OCI-M2 (cell line): ENCODE results near the gene PRSS16.
"Not testable (repeated sequence)": the region's sequence is repeated elsewhere in the genome, so short reads cannot be mapped to it uniquely, and the experiment has no call there.

Experiments
- DNase-seq: peaks from one replicate; lab custom pipeline; 2025; ENCODE audit not compliant: unreplicated experiment; lab: John Stamatoyannopoulos, UW

PRSS16 gene

GRCh38 chr6:27241443-27241842, 6.1 kb upstream of the PRSS16 start:
- no peak for DNase-seq

GRCh38 chr6:27242589-27243265, 4.8 kb upstream of the PRSS16 start:
- no peak for DNase-seq

- no peak for DNase-seq
Observed at GRCh38 chr6:27248783-27249182, 1.3 kb downstream of the PRSS16 start.

GRCh38 chr6:27250277-27251111, 3.0 kb downstream of the PRSS16 start:
- no peak for DNase-seq

GRCh38 chr6:27251112-27251605, 3.7 kb downstream of the PRSS16 start:
- peak; percentile 74 for DNase-seq

- DNase-seq, result peak; percentile 74
Observed at GRCh38 chr6:27251606-27252251, 4.2 kb downstream of the PRSS16 start.

- no peak for DNase-seq
Observed at GRCh38 chr6:27254566-27254965, 7.1 kb downstream of the PRSS16 start.

GRCh38 chr6:27255866-27256265, 8.4 kb downstream of the PRSS16 start:
- no peak for DNase-seq

GRCh38 chr6:27260369-27260768, 12.9 kb downstream of the PRSS16 start:
- DNase-seq, result no peak

- no peak for DNase-seq
Observed at GRCh38 chr6:27260836-27261375, 13.4 kb downstream of the PRSS16 start.

- no peak for DNase-seq
Observed at GRCh38 chr6:27263886-27264285, 16.4 kb downstream of the PRSS16 start.

GRCh38 chr6:27267003-27267402, 19.5 kb downstream of the PRSS16 start:
- DNase-seq, result not testable (repeated sequence)

- no peak for DNase-seq
Observed at GRCh38 chr6:27267857-27268434, 20.4 kb downstream of the PRSS16 start.

- no peak for DNase-seq
Observed at GRCh38 chr6:27268803-27269202, 21.3 kb downstream of the PRSS16 start.

GRCh38 chr6:27273783-27274182, 26.3 kb downstream of the PRSS16 start:
- no peak for DNase-seq

- DNase-seq, result no peak
Observed at GRCh38 chr6:27275025-27275956, 27.8 kb downstream of the PRSS16 start.

- no peak for DNase-seq
Observed at GRCh38 chr6:27279513-27280063, 32.1 kb downstream of the PRSS16 start.

GRCh38 chr6:27280064-27280539, 32.6 kb downstream of the PRSS16 start:
- DNase-seq, result peak; percentile 77

- DNase-seq, result no peak
Observed at GRCh38 chr6:27280540-27281000, 33.1 kb downstream of the PRSS16 start.
